Esophagus squamous epithelium (tissue), 4 donors: ENCODE data around the gene SSC4D.
"Not testable (repeated sequence)": the region's sequence is repeated elsewhere in the genome, so short reads cannot be mapped to it uniquely, and the experiment has no call there.

Source experiments
- POLR2A ChIP-seq, 4 donors: fragments of 450-650 bp; IDR thresholded peaks; one replicate each; pipeline ENCODE4 v1.6.1; 2017; ENCODE audit warnings: antibody characterized with exemption in 4 of 4, mild to moderate bottlenecking in 4 of 4, moderate library complexity in 3 of 4
- TF ChIP-seq, protein P1 (sequence below), 6 experiments: fragments of 450-650 bp in 4 of 6; fragments of 200-600 bp in 2 of 6; sonication (generic) in 2 of 6; IDR thresholded peaks; one replicate each; pipeline ENCODE4 v1.5.1; 2016 to 2019; ENCODE audit warnings: antibody characterized with exemption in 6 of 6, mild to moderate bottlenecking in 4 of 6, moderate library complexity in 4 of 6

DNA sequence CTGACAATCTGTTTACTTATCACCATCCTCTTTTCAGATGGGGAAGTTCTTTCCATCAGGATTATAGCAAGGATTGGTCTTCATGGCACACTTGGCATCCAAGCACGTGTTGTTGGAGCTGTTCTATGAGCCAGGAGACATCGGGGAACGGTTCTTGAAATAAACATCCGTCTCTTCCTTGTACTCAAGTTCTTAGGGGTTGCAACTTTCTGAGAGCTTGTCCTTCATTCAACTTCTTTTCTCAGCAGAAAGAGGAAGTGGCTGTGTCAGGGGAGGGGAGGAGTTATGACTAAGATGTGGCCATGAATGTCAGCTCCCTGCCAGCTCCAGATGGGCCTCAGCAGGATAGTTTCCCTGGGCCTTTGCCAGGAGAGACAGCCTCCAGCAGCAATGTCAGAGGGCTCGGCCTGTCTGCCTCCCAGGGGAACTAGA is 36.1 kb upstream of the SSC4D start:
- TF ChIP-seq, protein P1, sequence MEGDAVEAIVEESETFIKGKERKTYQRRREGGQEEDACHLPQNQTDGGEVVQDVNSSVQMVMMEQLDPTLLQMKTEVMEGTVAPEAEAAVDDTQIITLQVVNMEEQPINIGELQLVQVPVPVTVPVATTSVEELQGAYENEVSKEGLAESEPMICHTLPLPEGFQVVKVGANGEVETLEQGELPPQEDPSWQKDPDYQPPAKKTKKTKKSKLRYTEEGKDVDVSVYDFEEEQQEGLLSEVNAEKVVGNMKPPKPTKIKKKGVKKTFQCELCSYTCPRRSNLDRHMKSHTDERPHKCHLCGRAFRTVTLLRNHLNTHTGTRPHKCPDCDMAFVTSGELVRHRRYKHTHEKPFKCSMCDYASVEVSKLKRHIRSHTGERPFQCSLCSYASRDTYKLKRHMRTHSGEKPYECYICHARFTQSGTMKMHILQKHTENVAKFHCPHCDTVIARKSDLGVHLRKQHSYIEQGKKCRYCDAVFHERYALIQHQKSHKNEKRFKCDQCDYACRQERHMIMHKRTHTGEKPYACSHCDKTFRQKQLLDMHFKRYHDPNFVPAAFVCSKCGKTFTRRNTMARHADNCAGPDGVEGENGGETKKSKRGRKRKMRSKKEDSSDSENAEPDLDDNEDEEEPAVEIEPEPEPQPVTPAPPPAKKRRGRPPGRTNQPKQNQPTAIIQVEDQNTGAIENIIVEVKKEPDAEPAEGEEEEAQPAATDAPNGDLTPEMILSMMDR (IDR thresholded peaks at IDR 0.05), result not testable (repeated sequence)
- TF ChIP-seq POLR2A (IDR thresholded peaks at IDR 0.05), result not testable (repeated sequence)
